ENCODE measurements around the gene PMEPA1.

DNA sequence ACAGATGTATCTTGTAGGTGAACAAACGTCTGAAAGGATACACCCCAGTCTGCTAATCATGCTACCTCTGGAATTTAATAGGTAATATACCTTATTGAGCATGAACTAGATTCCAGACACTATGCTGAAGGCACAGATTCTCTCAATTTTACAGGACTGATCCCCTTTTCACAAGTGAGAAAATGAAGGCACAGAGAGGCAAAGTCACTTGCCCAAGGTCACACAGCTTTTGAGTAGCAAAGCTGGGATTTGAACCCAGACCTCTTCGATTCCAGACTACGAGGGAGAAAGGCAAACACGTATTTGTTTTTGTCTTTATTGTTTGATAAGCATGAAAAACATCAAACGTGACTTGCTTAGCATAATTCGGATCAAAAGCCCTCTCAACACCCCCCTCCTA, 34.4 kb upstream of the PMEPA1 start:
- no peak for TF ChIP-seq CTCF (IDR thresholded peaks at IDR 0.05)
- TF ChIP-seq POLR2A (IDR thresholded peaks at IDR 0.05): no peak

All from Peyer's patch (tissue), 4 donors.